GM12874 (cell line): Measurements from ENCODE around the gene ADGRE2.

Experiments
- TF ChIP-seq, protein P1 (sequence below): IDR thresholded peaks from 2 replicates; pipeline ENCODE4 v1.5.1; 2011; ENCODE audit warnings: low read depth, mild to moderate bottlenecking, control low read depth, low read length, moderate library complexity; ENCODE audit not compliant: insufficient read depth

Gene ADGRE2

DNA sequence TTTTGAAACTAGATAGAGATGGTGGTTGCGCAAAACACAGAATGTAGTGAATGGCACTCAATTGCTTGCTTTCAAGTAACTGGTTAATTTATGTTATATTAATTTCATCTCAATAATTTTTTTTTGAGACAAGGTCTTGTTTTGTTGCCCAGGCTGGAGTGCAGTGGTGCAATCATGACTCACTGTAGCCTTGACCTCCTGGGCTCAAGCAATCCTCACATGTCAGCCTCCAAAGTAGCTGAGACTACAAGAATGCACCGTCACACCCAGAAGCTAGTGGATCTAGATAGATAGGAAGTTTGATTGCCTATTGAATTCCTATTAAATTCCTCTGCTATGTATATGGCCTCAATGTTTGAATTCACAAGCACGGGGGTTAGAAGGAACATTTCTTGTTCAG lies 26.4 kb upstream of the ADGRE2 start:
- TF ChIP-seq, protein P1, sequence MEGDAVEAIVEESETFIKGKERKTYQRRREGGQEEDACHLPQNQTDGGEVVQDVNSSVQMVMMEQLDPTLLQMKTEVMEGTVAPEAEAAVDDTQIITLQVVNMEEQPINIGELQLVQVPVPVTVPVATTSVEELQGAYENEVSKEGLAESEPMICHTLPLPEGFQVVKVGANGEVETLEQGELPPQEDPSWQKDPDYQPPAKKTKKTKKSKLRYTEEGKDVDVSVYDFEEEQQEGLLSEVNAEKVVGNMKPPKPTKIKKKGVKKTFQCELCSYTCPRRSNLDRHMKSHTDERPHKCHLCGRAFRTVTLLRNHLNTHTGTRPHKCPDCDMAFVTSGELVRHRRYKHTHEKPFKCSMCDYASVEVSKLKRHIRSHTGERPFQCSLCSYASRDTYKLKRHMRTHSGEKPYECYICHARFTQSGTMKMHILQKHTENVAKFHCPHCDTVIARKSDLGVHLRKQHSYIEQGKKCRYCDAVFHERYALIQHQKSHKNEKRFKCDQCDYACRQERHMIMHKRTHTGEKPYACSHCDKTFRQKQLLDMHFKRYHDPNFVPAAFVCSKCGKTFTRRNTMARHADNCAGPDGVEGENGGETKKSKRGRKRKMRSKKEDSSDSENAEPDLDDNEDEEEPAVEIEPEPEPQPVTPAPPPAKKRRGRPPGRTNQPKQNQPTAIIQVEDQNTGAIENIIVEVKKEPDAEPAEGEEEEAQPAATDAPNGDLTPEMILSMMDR, result no peak

- TF ChIP-seq, protein P1, result no peak
These were observed 20.4 kb upstream of the ADGRE2 start for GRCh38 chr19:14798760-14799159.

GRCh38 chr19:14796021-14796420 lies 17.7 kb upstream of the ADGRE2 start:
- TF ChIP-seq, protein P1, result no peak

DNA sequence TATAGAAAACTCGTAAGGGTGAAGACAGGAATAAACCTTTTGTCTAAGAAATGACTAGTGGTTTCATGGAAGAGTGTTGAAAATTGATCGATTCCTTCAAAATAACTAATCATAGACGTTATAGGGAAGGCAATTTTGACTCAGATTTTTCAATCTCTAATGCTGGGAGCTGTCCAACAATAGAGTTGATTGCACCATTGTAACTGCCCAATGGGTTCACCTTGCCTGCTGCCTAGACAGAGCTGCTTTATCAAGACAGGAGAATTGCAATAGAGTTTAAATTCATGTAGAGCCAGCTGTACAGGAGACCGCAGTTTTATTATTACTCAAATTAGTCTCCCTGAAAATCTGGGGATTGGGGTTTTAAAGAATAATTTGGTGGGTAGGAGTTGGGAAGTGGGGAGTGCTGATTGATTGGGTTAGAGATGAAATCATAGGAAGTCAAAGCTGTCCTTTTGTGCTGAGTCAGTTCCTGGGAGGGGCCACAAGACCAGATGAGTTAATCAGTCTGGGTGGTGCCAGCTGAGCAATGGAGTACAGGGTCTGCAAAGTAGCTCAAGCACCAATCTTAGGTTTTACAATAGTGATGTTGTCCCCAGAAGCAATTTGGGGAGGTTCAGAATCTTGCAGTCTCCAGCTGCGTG lies 16.8 kb upstream of the ADGRE2 start:
- TF ChIP-seq, protein P1, result no peak

- TF ChIP-seq, protein P1, result peak; percentile 89
These were observed 8.1 kb upstream of the ADGRE2 start for GRCh38 chr19:14786421-14786851.

DNA sequence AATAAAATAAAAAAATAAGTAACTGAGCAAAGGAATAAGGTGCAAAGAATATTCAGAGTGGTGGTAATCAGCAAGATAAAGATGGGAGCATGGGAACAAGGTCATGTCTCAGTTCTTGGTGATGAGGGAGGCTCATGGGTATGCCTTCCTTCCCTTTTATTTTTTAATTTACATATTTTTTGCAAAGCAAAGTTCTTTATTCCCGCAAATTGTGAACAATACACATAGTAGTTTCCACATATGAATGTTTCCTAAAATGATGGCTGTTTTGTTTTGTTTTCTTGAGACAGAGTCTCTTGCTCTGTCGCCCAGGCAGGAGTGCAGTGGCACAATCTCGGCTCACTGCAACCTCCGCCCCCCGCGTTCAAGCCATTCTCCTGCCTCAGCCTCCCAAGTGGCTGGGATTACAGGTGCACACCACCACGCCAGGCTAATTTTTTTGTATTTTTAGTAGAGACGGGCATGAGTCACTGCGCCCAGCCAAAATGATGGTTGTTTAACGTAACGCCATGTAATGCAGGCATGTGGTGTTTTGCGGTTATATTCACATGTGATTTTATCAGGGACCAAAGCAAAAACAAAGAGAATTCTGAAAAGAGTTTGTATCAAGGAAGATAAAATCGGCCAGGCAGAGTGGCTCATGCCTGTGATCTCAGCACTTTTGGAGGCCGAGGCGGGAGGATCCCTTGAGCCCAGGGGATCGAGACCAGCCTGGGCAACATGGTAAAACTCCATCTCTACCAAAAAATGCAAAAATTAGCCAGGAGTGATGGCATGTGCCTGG lies 4.5 kb upstream of the ADGRE2 start:
- TF ChIP-seq, protein P1, result no peak

GRCh38 chr19:14779151-14779550 lies 791 bp upstream of the ADGRE2 start:
- TF ChIP-seq, protein P1, result no peak
